Nephron (organoid): Measurements from ENCODE around the gene SLC16A7.

ENCODE experiments used
- H3K27ac Mint-ChIP-seq, 3 experiments: 2 replicates each; pipeline ENCODE4 v1.8.0; 2020; ENCODE audit warnings: mixed read lengths in 3 of 3, mild to moderate bottlenecking in 2 of 3, moderate library complexity in 1 of 3
- H3K27me3 Mint-ChIP-seq: 2 replicates; pipeline ENCODE4 v1.8.0; 2021; ENCODE audit warnings: low read depth, mild to moderate bottlenecking, moderate library complexity, mixed read lengths
- H3K36me3 Mint-ChIP-seq: 2 replicates; pipeline ENCODE4 v1.8.0; 2020; ENCODE audit warnings: low read depth, mixed read lengths
- H3K4me1 Mint-ChIP-seq: 2 replicates; pipeline ENCODE4 v1.8.0; 2020; ENCODE audit warnings: mixed read lengths
- H3K4me3 Mint-ChIP-seq, 3 experiments: 2 replicates each; pipeline ENCODE4 v1.8.0; 2020; ENCODE audit warnings: mild to moderate bottlenecking in 3 of 3, mixed read lengths in 3 of 3, moderate library complexity in 2 of 3
- H3K9me3 Mint-ChIP-seq: 2 replicates; pipeline ENCODE4 v1.8.0; 2020; ENCODE audit warnings: mixed read lengths
- CTCF ChIP-seq, 3 experiments: fragments of 200-600 bp; sonication (generic); IDR thresholded peaks; one replicate each; pipeline ENCODE4 v1.5.0; 2021; ENCODE audit warnings: antibody characterized with exemption in 3 of 3; ENCODE audit not compliant: unreplicated experiment in 3 of 3

Gene SLC16A7

DNA sequence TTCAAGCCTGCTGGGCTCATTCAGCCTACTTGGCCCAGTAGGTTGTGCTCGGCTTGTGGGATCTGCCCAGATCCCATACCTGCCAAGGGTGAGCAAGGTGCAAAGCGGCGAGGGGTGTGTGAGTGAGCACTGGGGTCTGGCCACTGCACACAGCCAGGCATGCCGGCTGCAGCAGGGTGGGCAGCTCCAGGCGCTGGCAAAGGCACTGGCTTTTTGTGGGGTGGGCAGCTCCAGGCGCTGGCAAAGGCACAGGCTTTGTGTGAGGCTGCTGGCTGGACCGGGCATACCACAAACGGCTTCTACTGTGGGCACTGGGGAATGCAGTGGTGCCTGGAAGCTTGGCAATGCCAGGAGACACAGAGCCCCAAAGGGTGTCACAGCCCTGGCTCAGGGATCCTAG is 137.4 kb downstream of the SLC16A7 start:
- no peak for TF ChIP-seq CTCF (IDR thresholded peaks at IDR 0.05; ENCODE audit: unreplicated experiment in 3 of 3)
- no peak overlapping the region for H3K4me3 Mint-ChIP-seq
- no peaks in the 10 kb centered on the region for H3K36me3 Mint-ChIP-seq
- H3K27me3 Mint-ChIP-seq, result no peaks in the 10 kb centered on the region
- no peak overlapping the region for H3K27ac Mint-ChIP-seq
- H3K9me3 Mint-ChIP-seq, result no peaks in the 10 kb centered on the region
- H3K4me1 Mint-ChIP-seq, result no peaks in the 10 kb centered on the region

GRCh38 chr12:59734371-59734770 is 138.5 kb downstream of the SLC16A7 start:
- H3K36me3 Mint-ChIP-seq, result no peaks in the 10 kb centered on the region
- TF ChIP-seq CTCF (IDR thresholded peaks at IDR 0.05; ENCODE audit: unreplicated experiment in 3 of 3), result no peak
- H3K9me3 Mint-ChIP-seq, result no peaks in the 10 kb centered on the region
- no peaks in the 10 kb centered on the region for H3K27me3 Mint-ChIP-seq
- no peaks in the 10 kb centered on the region for H3K4me1 Mint-ChIP-seq
- H3K27ac Mint-ChIP-seq, result no peak overlapping the region
- no peak overlapping the region for H3K4me3 Mint-ChIP-seq

DNA sequence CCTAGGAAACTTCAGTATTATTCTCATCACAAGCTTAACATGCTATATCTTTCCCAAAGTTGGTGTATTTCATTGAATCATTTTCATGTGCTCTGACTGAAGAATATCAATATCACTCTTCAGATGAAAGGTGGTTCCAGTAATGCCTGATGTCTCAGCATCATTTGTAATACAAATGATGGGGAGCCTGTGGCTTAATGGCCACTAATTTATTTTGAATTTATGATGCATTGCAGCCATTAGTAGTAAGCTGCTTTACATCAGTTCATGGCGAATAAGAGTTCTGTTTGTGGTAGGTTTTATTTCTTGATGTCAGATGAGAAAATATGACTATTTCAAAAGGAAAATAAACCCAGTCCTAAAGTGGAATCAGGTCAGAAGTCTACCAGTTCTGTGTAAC is 139.4 kb downstream of the SLC16A7 start:
- TF ChIP-seq CTCF (IDR thresholded peaks at IDR 0.05; ENCODE audit: unreplicated experiment in 3 of 3), result no peak
- H3K36me3 Mint-ChIP-seq, result no peaks in the 10 kb centered on the region
- H3K9me3 Mint-ChIP-seq, result no peaks in the 10 kb centered on the region
- H3K4me1 Mint-ChIP-seq, result no peaks in the 10 kb centered on the region
- H3K27me3 Mint-ChIP-seq, result no peaks in the 10 kb centered on the region
- H3K4me3 Mint-ChIP-seq, result no peak overlapping the region
- no peak overlapping the region for H3K27ac Mint-ChIP-seq

- Mint-ChIP-seq H3K9me3 (no peaks in the 10 kb centered on the region), H3K36me3 (no peaks in the 10 kb centered on the region), H3K4me1 (no peaks in the 10 kb centered on the region), H3K27ac (no peak overlapping the region), H3K4me3 (no peak overlapping the region), H3K27me3 (no peaks in the 10 kb centered on the region)
- TF ChIP-seq CTCF (IDR thresholded peaks at IDR 0.05; ENCODE audit: unreplicated experiment in 3 of 3), result no peak
Observed at GRCh38 chr12:59736359-59736758, 140.5 kb downstream of the SLC16A7 start.

DNA sequence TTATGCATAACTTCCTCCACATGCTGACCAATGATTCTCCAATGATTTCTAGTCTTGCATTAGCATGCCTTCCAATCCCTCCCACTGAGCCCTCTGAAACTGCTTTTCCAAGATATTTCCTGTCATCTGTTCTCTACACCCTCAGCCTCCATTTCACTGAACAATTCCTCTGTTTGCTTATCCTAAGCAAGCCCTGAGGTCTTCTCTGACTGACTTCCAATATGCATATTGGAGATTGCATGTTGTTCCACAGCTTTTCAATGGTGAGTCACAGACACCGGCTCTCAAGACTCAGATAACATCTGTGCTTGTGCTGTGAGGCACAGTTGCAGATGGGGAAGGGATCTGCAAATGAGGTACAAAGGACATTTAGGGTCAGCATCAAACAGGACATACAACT is 141.0 kb downstream of the SLC16A7 start:
- TF ChIP-seq CTCF (IDR thresholded peaks at IDR 0.05; ENCODE audit: unreplicated experiment in 3 of 3), result no peak
- Mint-ChIP-seq H3K27me3 (no peaks in the 10 kb centered on the region), H3K4me1 (no peaks in the 10 kb centered on the region), H3K4me3 (no peak overlapping the region), H3K9me3 (no peaks in the 10 kb centered on the region), H3K36me3 (no peaks in the 10 kb centered on the region), H3K27ac (no peak overlapping the region)

DNA sequence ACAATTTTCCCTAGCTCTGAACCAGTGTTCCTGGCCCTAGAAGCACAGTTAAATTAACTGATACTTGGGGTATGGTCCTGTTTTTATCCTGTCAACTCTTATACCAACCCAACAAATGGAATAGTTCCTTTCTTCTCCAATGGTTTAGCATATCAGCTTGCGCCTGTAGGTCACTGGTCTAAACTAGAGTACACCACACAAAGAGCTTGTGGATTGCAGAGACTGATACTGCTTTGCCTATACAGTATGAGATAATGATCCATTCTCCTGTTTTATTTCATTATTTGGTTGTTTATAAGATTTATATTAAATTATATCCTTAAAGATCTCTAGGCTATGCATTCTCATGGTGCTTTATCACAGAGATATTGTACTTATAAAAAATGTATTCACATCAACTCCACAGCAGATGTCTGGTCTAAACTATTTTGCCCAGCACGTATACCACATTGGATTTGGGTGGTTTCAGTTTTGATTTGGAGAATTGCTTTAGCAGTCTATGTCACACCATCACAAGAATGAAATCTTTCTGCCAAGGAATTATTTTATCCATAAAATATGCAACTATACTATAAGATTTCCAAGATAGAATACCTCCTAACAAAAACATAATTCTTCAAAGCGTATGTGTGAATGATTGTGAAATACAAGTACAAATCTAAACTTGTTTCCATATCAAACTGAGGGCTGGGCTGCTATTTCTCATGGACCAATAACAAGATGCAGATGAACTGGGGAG is 142.1 kb downstream of the SLC16A7 start:
- Mint-ChIP-seq H3K27ac (no peak overlapping the region), H3K4me3 (no peak overlapping the region), H3K27me3 (no peaks in the 10 kb centered on the region), H3K4me1 (no peaks in the 10 kb centered on the region), H3K9me3 (no peaks in the 10 kb centered on the region), H3K36me3 (no peaks in the 10 kb centered on the region)
- no peak for TF ChIP-seq CTCF (IDR thresholded peaks at IDR 0.05; ENCODE audit: unreplicated experiment in 3 of 3)
